ENCODE measurements around the gene REEP3.
A peak's percentile ranks its signal among the peaks of the same experiment; 100 is the strongest.
"Not testable (repeated sequence)": the region's sequence is repeated elsewhere in the genome, so short reads cannot be mapped to it uniquely, and the experiment has no call there.

The REEP3 gene

DNA sequence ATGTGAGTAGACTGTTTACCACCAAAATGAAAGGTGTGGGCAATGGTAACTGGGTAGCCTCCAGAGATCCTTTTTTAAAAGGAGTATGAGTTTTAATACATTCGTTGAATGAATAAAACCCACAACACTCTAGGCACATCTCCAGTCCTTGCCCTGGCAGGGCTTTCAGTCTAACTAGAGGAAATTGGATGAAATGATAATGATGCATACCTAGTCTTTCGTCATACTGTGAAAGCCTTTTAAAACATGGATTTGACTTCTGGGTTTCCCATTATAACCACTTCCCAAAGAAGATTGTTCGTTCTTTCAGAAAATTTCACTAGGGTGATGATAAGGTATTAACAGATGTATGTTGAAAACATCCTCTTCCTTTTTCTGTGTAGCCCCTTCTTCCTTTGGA is 110.8 kb downstream of the REEP3 start:
- peak; percentile 42 for DNase-seq

GRCh38 chr10:63633677-63634487 is 112.7 kb downstream of the REEP3 start:
- peak; percentile 21 for DNase-seq

- DNase-seq, result no peak
Measured at GRCh38 chr10:63634488-63635065, 113.4 kb downstream of the REEP3 start.

DNA sequence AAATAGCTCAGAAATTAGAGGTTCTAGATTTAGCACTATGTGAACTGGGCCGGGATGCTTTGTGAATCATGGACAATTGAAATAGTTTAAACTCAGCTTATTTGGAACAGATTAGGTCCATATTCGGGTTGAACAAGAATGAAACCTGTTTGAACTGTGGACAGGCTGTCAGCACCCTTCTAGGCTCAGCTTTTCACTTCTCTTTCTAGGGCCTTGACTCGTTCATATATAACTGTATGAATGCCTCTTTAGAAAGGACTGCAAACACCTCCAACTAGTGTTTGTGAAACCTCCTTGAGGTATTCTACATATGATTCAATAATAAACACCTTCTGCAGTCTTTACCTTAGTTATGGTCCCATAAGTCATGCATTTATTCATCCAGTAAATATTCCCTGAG is 115.6 kb downstream of the REEP3 start:
- no peak for DNase-seq

- DNase-seq, result no peak
Measured at GRCh38 chr10:63637901-63638327, 116.7 kb downstream of the REEP3 start.

GRCh38 chr10:63641366-63641765 is 120.2 kb downstream of the REEP3 start:
- DNase-seq, result no peak

DNA sequence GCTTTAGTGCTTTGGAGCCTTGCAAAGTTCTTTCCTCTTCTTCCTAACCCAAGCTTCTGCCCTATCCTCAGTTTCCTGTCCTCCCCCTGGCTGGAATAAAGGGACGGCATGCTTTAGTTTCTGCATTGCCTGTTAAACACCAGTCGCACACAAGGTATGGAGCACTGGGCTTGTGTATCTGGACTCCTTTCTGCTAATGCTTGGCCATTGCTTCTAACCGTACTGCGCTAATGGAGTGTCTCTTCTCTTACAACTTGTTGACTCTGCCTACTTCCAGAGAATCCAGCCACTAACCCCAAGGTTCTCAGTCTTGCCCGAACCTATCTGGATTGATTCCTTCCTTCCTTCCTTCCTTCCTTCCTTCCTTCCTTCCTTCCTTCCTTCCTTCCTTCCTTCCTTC is 120.6 kb downstream of the REEP3 start:
- no peak for DNase-seq

GRCh38 chr10:63642808-63643207 is 121.6 kb downstream of the REEP3 start:
- DNase-seq, result no peak

DNA sequence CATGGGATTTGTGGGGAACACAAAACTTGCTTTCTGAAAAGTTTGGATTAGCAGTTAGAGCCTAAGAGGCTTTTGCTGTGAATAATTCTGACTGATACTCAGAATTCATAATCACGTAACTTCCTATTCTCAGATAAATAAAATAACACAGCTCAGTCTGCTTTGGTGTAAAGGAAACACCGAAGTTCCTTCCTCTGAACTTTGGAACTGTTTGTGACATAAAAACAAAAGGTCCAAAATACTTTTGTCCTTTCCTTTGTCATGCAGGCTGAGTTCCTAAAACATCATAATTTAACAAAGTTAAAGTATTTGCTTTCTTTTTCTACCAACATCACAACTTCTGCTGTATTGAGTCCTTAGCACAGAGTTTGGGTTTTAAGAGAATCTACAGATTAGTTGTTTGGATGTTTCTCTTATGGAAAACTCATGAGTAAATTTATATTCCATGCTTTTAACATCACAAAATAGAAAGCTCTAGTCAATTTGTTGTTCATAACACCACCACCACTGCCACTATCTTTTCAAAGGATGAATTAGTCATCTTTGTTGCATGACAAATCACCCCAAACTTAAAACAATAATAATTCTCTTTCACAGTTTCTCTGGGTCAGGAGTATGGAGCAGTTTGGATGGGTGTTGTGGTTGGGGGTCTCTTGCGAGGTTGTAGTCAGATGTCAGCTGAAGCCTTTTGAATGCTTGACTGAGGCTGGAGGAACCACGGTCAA is 123.4 kb downstream of the REEP3 start:
- no peak for DNase-seq

GRCh38 chr10:63645195-63645594 is 124.0 kb downstream of the REEP3 start:
- no peak for DNase-seq

- no peak for DNase-seq
Measured at GRCh38 chr10:63646491-63646890, 125.3 kb downstream of the REEP3 start.

DNA sequence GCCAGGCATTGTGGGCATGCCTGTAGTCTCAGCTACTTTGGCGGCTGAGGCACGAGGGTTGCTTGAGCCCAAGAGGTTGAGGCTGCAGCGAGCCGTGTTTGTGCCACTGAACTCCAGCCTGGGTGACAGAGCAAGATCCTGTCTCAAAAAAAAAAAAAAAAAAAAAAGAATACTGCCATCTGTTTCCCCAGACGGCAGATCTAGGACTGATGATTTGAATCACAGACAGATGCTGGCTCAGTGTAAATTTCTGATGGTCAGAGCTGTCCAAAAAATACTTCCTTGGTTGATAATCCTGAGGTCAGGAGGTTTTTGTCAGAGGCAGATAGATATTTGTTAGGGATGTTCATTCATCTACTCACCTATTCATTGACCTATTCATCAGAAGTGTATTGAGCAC is 130.7 kb downstream of the REEP3 start:
- no peak for DNase-seq

GRCh38 chr10:63653747-63654146 is 132.5 kb downstream of the REEP3 start:
- DNase-seq, result no peak

- DNase-seq, result no peak
Measured at GRCh38 chr10:63657761-63658160, 136.6 kb downstream of the REEP3 start.

GRCh38 chr10:63660941-63661340 is 139.7 kb downstream of the REEP3 start:
- DNase-seq, result not testable (repeated sequence)

- no peak for DNase-seq
Measured at GRCh38 chr10:63661347-63661746, 140.1 kb downstream of the REEP3 start.

DNA sequence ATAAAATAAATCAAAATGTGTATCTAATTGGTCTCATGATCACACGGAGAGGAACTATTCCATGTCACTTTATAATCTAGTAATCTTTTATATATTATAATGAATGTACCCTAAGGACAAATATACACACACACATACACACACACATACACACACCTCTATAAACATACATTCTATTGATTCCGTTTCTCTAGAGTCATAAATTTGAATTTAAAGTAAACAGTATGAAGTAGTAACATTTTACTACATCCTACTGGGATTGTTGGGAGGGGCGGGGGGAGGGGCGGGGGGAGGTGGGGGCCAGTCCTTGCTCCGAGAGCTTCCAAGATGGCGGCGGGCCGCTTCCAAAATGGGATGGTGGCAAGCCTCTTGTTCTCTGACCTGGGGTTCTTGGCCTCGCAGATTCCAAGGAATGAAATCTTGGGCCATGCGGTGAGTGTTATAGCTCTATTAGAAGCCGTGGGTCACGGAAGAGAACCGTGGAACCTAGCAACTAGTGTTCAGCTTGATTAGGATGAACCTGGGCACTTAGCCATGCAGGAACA is 143.2 kb downstream of the REEP3 start:
- DNase-seq, result no peak

GRCh38 chr10:63665006-63665580 is 143.9 kb downstream of the REEP3 start:
- DNase-seq, result not testable (repeated sequence)

DNA sequence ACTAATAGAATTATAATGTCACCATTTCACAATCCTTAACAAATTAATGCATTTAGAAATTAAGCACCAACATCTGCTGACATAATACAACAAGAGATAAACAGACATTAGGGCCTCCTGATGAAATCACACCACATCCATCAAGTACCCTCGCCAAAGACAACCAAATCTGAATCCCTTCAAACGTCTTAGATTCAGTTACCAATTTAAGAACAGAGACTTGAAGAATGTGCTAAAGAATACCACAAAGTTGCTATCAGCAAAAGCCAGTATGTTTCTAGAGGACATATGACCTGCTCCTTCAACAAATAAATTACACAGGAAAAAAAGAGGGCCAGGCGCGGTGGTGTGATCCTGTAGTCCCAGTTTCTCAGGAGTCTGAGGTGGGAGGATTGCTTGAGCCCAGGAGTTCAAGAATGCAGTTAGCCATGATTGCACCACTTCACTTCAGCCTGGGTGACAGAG is 144.5 kb downstream of the REEP3 start:
- no peak for DNase-seq

GRCh38 chr10:63666836-63667383 is 145.7 kb downstream of the REEP3 start:
- DNase-seq, result peak; percentile 69

DNA sequence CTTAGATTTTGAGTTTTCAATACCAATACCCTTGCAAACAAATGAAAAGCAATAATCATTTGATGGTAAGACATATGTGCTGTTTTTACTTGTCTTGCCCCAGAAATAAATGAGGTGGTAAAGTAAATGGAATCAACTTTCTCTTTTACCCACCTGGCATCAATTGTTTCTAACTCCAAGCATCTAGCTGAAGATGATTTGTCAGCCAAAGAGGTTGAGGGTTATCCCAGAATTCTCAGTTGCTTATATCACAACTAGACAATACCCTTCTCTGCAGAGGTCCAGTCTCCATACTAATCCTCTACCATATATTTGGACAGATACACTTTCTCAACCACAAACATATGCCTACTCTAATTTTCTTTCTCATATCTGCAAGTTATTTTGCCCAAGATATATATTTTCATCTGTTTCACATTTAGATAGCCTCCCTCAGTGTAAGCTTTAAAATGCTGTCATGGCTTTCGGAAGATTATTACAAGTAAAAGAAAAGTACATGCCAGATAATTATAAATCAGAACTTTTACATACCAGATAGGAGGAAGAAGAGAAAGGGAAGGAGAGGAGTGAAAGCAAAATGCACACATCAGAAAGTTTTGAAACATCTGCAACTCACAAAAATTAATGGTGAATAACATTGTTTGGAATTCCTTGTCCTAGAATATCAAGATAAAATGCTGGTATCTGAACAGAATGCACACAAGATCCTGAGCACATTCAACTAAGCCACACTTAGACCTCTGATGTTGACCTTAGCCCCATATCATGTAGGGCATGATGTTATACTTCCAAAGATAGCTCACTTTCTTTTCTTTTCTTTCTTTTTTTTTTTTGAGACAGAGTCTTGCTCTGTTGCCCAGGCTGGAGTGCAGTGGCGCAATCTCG is 146.6 kb downstream of the REEP3 start:
- DNase-seq, result no peak

All from inflammatory macrophage treated with lipopolysaccharide for 4 hours (primary cell).